Activated T-helper 1 cell treated with anti-CD3 and anti-CD28 coated beads, Interleukin-2, amount 50 U/mL, for 16 hours (primary cell): ENCODE results near the gene APOBEC4.
"Not testable (repeated sequence)": the region's sequence is repeated elsewhere in the genome, so short reads cannot be mapped to it uniquely, and the experiment has no call there.

ENCODE experiments used
- DNase-seq, 2 donors: peaks; one replicate each; pipeline ENCODE4 v3.0.0-alpha.2; 2020; ENCODE audit warnings: low read depth in 1 of 2, low spot score in 1 of 2

The APOBEC4 gene

GRCh38 chr1:183635099-183635605 is 18.0 kb downstream of the APOBEC4 start:
- DNase-seq, result peak in 1 of 2 donors; percentile 17

- no peak for DNase-seq
Measured at GRCh38 chr1:183634429-183635065, 18.6 kb downstream of the APOBEC4 start.

- DNase-seq, result no peak
Measured at GRCh38 chr1:183633676-183634343, 19.3 kb downstream of the APOBEC4 start.

- no peak for DNase-seq
Measured at GRCh38 chr1:183632964-183633363, 20.2 kb downstream of the APOBEC4 start.

- DNase-seq, result no peak
Measured at GRCh38 chr1:183632114-183632513, 21.0 kb downstream of the APOBEC4 start.

- DNase-seq, result no peak
Measured at GRCh38 chr1:183630748-183631147, 22.4 kb downstream of the APOBEC4 start.

GRCh38 chr1:183628537-183628936 is 24.6 kb downstream of the APOBEC4 start:
- DNase-seq, result no peak

- DNase-seq, result not testable (repeated sequence)
Measured at GRCh38 chr1:183626236-183626635, 26.9 kb downstream of the APOBEC4 start.

- peak in 1 of 2 donors; percentile 6 for DNase-seq
Measured at GRCh38 chr1:183622884-183623785, 30.0 kb downstream of the APOBEC4 start.

GRCh38 chr1:183622013-183622412 is 31.1 kb downstream of the APOBEC4 start:
- DNase-seq, result no peak

GRCh38 chr1:183620311-183620710 is 32.8 kb downstream of the APOBEC4 start:
- no peak for DNase-seq

GRCh38 chr1:183619781-183620180 is 33.3 kb downstream of the APOBEC4 start:
- no peak for DNase-seq

GRCh38 chr1:183618202-183618601 is 34.9 kb downstream of the APOBEC4 start:
- DNase-seq, result not testable (repeated sequence)

- DNase-seq, result not testable (repeated sequence)
Measured at GRCh38 chr1:183612975-183613374, 40.1 kb downstream of the APOBEC4 start.

GRCh38 chr1:183612407-183612806 is 40.7 kb downstream of the APOBEC4 start:
- DNase-seq, result no peak

- no peak for DNase-seq
Measured at GRCh38 chr1:183611021-183611420, 42.1 kb downstream of the APOBEC4 start.

- DNase-seq, result no peak
Measured at GRCh38 chr1:183609759-183610452, 43.2 kb downstream of the APOBEC4 start.

GRCh38 chr1:183609313-183609712 is 43.8 kb downstream of the APOBEC4 start:
- DNase-seq, result no peak

GRCh38 chr1:183607322-183607980 is 45.7 kb downstream of the APOBEC4 start:
- DNase-seq, result no peak

GRCh38 chr1:183605904-183606303 is 47.2 kb downstream of the APOBEC4 start:
- DNase-seq, result no peak
